ENCODE data around the gene DDX51.

- no peak for TF ChIP-seq CREB5 (CRISPR knock-in tag; IDR thresholded peaks at IDR 0.05; ENCODE audit: low read depth)
- TF ChIP-seq ZFP3 (CRISPR knock-in tag; IDR thresholded peaks at IDR 0.05): no peak
- TF ChIP-seq RARB (CRISPR knock-in tag; IDR thresholded peaks at IDR 0.05): no peak
- TF ChIP-seq ISL1 (CRISPR knock-in tag; IDR thresholded peaks at IDR 0.05): no peak
- no peak for TF ChIP-seq ARNTL (CRISPR knock-in tag; IDR thresholded peaks at IDR 0.05; ENCODE audit: borderline replicate concordance, low read depth)
- no peak for TF ChIP-seq TCF4 (CRISPR knock-in tag; IDR thresholded peaks at IDR 0.05; ENCODE audit: borderline replicate concordance)
- TF ChIP-seq GLIS3 (CRISPR knock-in tag; IDR thresholded peaks at IDR 0.05): no peak
- TF ChIP-seq ZNF8 (CRISPR knock-in tag; IDR thresholded peaks at IDR 0.05): no peak
- TF ChIP-seq ZFP30 (CRISPR knock-in tag; IDR thresholded peaks at IDR 0.05): no peak
- no peak for TF ChIP-seq OSR1 (CRISPR knock-in tag; IDR thresholded peaks at IDR 0.05)
- no peak for TF ChIP-seq CSRNP3 (CRISPR knock-in tag; IDR thresholded peaks at IDR 0.05)
- TF ChIP-seq ZC3H10 (CRISPR knock-in tag; IDR thresholded peaks at IDR 0.05): no peak
Measured at GRCh38 chr12:132108211-132108832, 35.8 kb downstream of the DDX51 start.

Data from SK-N-SH treated with all-trans-retinoic acid at 6 μM for 48 hours (cell line).